T-helper 1 cell treated with Interleukin-12 subunit alpha and Interleukin-12 subunit beta and Interleukin-4 antibody, amounts not matched to agents 30 ng/mL and 1 ng/mL, for 36 hours (primary cell): ENCODE data around the gene DIS3L2. TPM values are rescaled to one million over a fixed set of nuclear protein-coding genes. Genes with fewer than 3 reads are reported as not detected.

Experiments
- intact Hi-C: fragments of 100-400 bp; cut with micrococcal nuclease; formaldehyde crosslinking; loops from one replicate; pipeline ENCODE4 v1.15.1; 2024
- total RNA-seq: library from RNA; stranded (reverse); gene quantifications from 2 replicates; pipeline ENCODE4 v1.2.3, GENCODE V29; 2022

The DIS3L2 gene
- total RNA-seq, 1 donor from 2014 or later: 45.6 TPM

DNA sequence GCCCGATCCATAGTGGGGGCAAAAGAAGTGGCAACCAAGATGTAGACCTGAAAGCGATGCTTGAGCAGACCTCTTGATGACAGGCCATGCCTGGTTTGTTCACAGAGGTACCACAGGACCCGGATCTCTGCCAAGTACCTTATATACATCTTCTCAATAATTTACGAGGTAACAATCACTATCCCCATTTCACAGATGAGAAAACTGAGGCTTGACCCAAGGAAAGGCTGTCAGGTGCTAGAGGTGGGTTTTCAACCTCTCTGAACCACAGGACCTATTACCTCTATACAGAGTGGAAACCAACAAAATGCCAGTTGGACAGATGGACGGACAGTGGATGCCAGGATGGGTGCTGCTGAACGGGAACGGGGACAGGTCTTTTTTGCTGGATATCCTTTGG, 13.8 kb upstream of the DIS3L2 start:
- intact Hi-C loops: no loop called here

DNA sequence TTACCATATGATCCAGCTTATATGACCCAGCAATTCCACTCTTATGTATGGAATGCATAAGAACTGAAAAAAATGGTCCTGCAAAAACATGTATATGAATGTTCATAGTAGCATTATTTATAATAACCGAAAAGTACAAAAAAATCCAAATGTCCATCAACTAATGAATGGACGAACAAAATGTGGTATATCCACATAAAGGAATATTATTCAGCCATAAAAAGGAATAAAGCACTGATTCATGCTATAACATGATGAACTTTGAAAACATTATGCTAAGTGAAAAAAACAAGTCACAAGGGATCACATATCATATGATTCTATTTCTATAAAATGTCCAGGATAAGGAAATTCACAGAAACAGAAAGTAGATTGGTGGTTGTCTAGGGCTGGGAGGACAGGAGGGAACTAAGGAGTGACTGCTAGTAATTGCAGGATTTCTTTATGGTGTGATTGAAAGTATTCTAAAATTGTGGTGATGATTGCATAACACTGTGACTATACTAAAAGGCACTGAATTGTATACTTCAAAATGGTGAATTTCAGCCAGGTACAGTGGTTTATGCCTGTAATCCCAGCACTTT, 10.0 kb upstream of the DIS3L2 start:
- intact Hi-C loops: no loop called here

DNA sequence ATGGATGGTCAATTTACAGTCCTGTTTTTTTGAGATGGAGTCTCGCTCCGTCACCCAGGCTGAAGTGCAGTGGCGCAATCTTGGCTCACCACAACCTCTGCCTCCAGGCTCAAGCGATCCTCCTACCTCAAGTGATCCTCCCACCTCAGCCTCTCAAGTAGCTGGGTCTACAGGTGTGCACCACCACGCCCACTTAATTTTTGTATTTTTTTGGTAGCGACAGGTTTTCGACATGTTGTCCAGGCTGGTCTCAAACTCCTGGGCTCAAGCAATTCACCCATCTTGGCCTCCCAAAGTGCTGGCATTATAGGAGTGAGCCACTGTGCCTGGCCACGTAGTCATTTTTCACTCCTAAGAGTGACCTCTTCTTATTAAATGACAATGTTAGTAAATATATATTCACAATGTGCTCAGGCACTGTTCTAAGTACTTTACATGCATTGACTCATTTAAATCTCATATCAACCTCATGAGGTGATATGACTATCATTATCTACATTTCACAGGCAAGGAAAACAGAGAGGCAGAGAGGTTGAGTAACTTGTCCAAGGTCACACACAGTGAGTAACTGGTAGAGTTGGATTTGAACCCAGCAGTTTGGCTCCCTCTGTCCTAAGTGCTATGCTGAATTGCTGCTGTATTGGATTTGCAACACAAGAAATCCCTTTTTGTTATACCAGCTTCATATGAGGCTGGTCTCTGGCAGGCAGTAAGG, 5.6 kb upstream of the DIS3L2 start:
- intact Hi-C loops: no loop called here

DNA sequence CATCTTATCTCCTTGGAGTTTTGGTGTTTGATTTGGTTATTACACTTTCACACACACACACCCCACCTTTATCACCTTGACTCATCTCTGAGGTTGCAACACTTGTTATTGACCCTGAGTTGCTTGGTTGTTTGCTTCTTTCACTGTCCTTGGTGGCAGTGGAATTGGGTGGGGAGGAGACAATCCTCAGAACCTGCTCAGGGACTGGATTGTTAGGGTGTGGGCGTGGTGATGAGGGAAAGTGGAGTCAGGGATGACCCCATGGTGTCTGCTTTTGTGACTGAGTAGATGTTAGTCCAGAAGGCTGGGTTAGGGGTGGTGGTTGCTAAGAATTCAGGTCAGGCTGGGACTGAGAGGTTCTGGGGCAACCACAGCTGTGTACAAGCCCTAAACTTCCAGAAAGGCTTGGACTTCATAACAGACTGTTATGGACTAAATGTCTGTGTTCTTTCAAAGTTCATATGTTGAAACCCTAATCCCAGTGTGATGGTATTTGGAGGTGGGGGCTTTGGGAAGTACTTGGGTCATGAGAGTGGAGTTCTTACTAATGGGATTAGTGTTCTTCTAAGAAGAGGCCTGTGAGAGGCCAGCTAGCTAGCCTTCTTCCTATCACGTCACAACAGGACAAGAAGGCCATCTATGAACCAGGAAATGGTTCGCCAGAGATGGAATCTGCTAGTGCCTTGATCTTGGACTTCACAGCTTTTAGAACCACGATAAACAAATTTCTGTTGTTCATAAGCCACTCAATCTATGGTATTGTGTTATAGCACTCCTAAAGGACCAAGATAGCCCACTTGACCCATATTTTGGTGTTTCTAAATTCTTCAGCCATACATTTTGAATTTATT, 3.4 kb upstream of the DIS3L2 start:
- intact Hi-C loops: no loop called here

DNA sequence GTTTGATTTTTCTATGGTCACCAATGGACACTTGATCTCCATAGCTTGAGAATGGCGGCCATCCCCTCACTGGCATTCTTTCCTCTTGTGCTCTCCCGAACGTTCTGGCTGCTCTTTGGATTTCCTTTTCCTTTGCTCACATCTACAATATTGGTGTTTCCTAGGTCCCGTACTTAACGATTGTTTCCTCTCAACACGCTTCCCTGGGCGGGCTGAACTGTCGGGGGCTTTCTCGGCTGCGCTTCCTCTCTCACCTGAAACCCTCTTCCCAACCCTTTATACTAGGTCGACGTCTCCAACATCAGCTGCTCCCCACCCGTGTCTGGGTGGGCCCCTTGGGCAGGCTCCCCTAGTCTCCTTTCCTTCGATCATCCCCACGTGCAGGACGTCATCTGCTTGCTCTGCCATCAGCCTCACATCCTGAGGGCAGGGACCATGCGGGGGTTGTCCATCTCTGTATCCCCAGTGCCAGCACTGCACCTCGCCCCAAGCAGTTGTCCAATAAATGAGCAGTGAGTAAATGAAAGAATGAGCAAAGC, 634 bp upstream of the DIS3L2 start:
- intact Hi-C loops: loop anchor here (1.0 to 2.0 kb wide), 5 partner anchors 175 to 736 kb away; partner anchors contain the start of genes COPS7B, GIGYF2 and PDE6D

DNA sequence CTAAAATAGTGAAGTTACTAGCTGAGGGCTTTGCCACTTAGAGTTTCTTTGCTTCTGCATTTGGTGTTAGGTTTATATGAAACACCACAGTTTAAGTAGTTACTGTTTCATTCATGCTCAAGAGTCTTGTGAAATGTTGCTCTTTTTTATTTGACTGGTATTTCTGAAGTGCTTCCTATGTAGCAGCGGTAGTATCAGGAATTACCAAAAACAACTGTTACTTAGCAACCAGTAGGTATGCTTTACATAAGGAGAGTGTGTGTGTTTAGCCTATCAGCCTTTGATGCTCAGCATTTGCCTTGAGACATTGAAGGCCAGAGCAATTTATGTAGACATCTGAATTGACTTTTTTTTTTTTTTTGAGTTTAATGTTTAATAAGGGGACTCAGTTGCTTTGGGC, 3.6 kb downstream of the DIS3L2 start:
- intact Hi-C loops: no loop called here

DNA sequence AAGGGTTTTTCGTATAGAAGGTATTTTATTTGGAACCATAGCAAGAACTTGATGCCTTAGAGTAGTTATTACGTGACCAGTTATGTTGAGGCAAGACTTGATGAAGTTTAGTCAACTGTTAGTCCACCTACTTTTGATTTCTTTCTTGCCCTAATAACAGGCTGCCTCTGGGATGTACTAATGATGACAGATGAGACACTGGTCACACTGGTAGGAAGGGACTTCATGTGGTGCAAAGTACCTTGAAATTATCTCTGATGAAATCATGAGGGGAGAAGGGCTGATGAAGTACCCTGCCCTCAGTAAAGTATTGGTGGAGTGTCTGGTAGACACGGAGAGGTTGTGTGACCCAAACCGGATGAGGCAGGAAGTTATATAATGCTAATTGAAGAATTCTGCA, 5.4 kb downstream of the DIS3L2 start:
- intact Hi-C loops: no loop called here

DNA sequence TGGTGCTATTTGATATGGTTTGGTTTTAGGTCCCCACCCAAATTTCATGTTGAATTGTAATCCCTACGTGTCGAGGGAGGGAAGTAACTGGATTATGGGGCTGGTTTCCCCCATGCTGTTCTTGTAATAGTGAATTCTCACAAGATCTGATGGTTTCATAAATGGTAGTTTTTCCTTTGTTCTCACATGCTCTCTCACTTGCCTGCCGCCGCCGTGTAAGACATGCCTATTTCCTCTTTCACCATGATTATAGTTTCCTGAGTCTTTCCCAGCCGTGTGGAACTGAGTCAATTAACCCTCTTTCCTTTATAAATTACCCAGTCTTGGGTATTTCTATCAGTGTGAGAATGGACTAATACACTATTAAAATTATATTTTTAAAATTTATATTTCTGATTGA, 7.3 kb downstream of the DIS3L2 start:
- intact Hi-C loops: no loop called here

DNA sequence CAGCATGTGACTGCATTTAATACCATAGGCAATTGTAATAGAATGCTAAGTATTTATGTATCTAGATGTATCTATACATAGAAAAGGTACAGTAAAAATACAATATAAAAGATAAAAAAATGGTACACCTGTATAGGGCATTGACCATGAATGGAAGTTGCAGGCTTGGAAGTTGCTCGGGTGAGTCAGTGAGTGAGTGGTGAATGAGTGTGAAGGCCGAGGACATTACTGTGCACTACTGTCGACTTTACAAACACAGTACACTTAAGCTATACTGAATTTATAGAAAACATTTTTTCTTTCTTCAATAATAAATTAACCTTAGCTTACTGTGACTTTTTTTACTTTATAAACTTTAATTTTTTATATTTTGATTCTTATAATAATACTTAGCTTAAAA, 8.9 kb downstream of the DIS3L2 start:
- intact Hi-C loops: no loop called here

DNA sequence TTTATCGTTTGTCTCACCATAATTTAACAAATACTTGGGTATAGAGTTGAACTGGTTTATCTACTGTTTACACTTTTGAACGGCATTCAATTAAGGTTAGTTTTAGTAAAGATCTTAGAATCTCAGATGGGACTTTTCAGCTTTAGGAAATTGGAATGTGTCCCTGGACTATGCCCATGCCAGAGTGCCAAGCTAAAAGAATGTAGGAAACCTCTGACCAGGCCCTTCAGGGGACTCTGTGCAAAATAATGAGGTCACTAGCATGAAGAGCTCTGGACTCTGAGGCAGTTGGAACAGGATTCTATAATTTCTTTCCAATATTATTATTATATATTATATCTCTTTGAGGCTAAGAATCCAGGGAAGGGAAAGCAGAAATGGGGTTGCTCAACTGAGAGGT, 13.5 kb downstream of the DIS3L2 start:
- intact Hi-C loops: no loop called here

DNA sequence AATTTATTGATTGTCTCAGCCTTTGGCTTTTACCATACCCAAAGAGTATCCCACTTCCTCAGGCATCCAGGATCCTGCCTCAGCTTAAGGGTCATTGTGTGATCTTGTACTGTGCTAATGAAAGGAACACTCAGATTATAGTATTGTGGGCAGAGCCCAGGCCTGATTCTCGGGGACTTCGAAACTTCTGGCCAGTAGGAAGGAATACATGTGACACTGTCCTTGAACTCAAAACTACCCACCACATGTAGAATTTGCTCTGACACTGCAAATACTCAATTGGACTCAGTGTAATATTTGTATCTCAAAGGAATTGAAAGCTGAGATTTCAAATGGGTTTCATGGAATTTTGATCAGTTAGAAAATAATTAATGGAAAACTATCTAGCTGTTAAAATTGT, 15.9 kb downstream of the DIS3L2 start:
- intact Hi-C loops: no loop called here

DNA sequence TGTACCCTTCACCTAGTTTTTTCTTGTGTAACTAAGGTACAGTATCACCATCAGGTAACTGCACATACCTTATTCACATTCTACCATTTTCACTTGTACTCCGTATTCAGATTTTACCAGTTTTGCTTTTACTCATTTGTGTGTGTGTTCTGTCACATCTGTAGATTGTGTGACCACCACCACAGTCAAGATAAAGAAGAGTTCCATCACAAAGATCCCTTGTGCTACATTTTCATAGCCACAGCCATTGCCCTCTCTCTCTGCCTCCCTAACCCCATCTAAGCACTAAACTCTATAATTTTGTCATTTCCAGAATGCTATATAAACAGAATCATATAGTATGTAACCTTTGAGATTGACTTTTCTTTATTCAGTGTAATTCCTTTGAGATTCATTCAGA, 23.5 kb downstream of the DIS3L2 start:
- intact Hi-C loops: no loop called here

DNA sequence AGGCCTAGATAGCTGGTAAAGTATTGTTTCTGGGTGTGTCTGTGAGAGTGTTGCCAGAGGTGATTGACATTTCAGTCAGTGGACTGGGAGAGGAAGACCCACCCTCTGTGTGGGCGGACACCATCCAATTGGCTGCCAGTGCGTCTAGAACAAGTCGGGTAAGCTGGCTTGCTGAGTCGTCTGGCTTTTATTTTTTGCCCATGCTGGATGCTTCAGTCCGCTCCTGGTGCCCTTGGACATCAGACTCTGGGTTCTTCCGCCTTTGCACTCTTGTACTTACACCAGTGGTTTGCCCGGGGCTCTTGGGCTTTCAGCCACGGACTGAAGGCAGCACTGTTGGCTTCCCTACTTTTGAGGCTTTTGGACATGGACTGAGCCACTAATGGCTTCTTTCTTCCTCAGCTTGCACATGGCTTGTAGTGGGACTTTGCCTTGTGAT, 24.3 kb downstream of the DIS3L2 start:
- intact Hi-C loops: no loop called here

DNA sequence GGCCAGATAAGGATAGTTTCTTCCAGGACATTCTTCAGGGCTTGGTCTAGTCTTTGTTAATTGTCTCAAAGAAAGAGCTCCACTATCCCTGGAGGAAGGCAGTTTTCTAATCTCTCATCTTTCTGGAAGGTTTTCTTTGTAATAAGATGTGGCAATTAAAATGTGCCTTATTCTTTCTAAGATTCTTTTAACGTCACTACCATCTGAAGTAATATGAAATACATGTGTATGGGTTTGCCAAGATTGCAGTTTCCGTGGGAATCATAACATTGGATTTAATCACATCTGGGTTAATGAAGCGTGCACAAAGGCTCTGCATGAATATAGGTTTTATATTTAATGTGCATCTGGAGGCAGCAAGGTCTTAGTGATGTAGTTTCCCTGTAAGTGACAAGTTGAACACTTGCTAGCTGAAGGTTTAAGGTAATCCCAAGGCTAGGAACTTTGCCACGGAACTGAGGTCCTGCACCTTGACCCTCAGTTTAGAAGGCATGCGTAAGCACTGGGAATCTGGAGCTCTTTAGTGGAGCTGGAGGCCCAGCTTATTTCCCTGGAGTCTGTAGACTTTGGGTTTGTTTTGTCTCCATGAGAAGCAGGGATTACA, 25.7 kb downstream of the DIS3L2 start:
- intact Hi-C loops: no loop called here

DNA sequence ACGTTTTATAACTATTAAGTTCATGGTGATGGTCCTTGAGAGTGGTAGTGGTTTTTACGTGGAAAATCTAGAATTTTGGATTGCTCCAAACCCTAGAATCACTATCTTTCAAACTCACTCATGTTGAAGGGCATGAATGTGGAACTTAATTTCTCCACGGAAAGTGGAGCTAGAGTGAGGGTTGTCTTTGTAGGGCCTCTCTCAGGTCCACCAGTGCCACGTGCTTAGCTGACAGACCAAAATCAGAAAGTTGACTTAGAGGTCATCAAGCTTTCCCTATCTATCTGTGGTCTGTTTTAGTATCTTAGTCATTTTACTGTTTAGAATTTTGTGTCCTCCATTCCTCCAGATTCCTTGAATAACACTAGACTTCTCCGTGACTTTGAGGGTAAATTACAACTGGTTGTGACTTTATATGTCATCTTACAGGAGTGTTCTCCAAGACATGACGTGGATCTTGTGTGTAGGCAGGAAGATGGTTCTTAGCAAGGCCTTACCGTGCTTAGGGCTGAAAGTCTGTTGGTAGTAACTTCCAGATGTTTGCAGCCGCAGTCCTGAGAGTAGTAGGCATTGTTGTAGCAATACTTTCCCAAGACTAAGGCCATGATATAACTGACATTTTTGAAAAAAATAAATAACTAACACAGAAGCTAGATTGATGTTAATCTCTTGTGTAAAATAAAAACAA, 26.8 kb downstream of the DIS3L2 start:
- intact Hi-C loops: no loop called here

DNA sequence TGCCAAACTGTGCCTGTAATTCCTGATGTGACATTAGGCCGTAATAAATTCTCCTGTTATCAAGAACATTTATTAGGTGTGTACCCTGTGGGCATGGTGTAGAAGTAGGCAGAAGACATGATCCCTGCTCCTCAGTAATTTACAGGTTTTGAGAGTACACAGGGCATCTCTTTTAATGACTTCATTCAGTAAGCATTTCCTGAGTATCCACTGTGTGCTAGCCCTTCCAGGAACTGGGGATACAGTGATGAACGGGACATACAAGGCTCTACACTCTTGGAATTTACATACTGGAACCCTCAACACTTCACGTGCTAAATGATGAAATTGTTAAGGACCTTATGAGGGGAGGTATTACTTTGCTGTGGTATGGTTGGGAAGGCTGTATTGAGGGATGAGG, 30.2 kb downstream of the DIS3L2 start:
- intact Hi-C loops: no loop called here

DNA sequence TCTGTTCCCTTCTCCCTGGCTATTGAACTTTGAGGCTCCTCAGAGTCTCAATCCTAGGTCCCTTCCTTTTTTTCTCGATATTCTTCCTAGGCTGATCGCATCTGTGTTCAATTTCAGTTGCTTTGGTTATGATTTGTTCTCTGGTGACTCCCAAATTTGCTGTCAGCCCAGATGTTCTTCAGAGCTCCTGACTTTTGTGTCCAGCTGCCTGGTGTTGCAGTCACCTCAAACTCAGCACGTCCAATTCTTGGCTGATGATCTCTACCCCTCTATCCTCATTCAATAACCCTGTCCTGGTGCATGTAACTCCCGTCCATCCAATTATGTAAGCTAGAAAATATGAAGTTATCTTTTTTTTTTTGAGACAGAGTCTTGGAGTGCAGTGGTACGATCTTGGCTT, 31.4 kb downstream of the DIS3L2 start:
- intact Hi-C loops: no loop called here

DNA sequence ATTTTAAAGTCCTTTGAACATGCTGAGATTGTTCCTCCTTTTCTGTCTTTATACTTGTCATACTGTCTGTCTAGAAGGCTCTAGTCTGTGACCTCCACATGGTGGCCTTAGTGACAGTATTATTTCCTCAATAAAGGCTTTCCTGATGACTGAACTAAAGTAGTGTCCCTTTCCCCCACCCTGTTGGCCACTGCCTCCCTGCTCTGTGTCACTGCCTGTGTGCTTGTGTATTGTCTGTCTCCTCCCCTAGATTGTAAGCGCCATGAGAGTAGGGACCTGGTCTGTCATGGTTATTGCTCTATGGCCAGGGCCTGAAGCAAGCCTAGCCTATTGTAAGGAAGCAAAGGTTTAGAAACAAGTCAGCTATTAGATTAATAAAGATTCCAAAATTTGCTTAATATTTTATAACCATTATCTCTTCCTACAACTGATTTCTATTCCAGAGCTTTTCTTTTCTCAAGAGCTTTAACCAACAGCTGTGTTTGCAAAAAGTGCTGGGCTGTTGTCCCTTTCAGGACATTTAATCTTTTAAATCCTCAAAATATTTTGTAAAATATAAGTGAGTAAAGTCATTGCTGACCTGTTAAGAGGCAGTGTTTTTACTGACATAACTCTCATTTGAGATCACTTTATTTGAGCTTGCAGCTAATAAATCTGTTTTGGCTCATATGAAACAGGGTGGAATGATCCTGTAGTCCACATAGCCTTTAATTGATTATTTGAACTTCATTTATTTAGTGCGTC, 35.5 kb downstream of the DIS3L2 start:
- intact Hi-C loops: no loop called here

DNA sequence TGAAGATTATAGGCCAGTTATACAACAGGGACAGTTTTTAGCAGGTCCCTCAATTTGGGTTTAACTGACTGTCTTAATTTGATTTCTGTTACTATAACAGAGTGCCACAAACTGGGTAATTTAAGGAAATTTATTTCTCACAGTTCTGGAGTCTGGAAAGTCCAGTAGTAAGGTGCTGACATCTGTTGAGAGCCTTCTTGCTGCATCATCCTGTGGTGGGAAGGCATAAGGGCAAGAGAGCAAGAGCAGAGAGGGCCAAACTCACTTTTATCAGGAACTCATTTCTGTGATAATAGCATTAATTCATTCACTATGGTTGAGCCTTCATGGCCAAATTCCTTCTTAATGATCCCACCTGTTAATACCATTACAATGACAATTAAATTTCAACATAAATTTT, 36.5 kb downstream of the DIS3L2 start:
- intact Hi-C loops: no loop called here

DNA sequence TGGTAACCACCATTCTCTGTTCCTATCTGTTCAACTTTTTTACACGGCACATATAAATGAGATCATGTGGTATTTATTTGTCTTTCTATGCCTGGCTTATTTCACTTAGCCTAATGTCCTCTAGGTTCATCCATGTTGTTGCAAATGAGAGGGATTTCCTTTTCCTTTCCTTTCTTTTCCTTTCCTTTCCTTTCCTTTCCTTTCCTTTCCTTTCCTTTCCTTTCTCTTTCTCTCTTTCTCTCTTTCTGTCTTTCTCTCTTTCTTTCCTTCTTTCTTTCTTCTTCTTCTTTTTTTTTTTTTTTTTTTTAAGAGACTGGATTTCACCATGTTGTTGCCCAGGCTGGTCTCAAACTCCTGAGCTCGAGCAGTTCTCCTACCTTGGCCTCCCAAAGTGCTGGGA, 38.9 kb downstream of the DIS3L2 start:
- intact Hi-C loops: no loop called here
